ENCODE measurements around the gene HOXD4.

HOXD4 gene

DNA sequence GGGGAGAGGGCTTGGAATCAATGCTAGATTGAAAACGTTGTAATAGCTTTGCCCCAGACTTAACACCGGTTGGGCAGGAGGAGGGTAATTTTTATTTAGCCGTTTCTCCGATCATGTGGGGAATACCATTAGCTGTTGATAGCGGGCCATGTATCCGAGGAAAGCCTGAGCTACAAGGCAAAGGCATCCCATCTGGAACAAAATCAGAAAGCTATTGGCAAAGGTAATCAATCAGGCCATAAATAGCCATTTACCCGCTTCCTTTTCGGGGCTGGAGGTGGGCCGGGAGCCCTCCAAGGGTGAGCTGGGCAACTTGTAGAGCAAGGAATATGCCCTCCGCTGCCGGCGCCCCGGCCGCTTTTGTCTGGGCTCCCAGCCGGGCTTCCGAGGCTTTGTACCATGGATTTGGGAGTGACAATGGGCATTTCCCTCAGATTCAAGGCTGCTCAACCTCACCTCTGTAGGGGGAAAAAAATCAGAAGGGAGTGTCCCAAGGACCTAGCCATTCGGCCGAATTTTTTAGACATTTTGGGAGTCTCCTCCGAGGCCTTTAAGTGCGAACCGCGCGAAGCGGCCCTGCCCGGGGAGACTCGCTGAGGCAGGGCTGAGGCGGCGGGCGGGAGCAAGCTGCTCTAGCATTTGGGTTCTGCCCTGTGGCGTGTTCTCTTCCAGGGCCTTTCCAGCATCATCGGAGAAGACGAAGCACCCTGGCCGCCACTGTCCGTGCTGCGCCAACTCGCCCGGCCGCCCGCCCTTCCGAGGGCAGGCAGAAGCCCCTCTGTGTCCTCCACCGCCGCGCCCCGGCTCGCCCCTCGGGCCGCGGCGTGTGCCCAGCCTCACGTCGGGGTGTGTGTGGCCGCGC lies 29.9 kb upstream of the HOXD4 start:
- no peak overlapping the region for H3K4me3 ChIP-seq (ENCODE audit: low read depth, low read length)

GRCh38 chr2:176122052-176122682 lies 29.2 kb upstream of the HOXD4 start:
- H3K4me3 ChIP-seq (ENCODE audit: low read depth, low read length) = no peak overlapping the region
- TF ChIP-seq, protein P1, sequence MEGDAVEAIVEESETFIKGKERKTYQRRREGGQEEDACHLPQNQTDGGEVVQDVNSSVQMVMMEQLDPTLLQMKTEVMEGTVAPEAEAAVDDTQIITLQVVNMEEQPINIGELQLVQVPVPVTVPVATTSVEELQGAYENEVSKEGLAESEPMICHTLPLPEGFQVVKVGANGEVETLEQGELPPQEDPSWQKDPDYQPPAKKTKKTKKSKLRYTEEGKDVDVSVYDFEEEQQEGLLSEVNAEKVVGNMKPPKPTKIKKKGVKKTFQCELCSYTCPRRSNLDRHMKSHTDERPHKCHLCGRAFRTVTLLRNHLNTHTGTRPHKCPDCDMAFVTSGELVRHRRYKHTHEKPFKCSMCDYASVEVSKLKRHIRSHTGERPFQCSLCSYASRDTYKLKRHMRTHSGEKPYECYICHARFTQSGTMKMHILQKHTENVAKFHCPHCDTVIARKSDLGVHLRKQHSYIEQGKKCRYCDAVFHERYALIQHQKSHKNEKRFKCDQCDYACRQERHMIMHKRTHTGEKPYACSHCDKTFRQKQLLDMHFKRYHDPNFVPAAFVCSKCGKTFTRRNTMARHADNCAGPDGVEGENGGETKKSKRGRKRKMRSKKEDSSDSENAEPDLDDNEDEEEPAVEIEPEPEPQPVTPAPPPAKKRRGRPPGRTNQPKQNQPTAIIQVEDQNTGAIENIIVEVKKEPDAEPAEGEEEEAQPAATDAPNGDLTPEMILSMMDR (IDR thresholded peaks at IDR 0.05; ENCODE audit: borderline replicate concordance, insufficient read depth, low read depth, low read length) = no peak

More for the DNA sequence above, 29.9 kb upstream of the HOXD4 start:
- TF ChIP-seq, protein P1 (IDR thresholded peaks at IDR 0.05; ENCODE audit: borderline replicate concordance, insufficient read depth, low read depth, low read length) = no peak

GRCh38 chr2:176122683-176123410 lies 28.5 kb upstream of the HOXD4 start, which contains the start of gene HOXD9:
TSS of gene HOXD9 (plus strand) at chr2:176122719. CDS start at chr2:176122769, 50 bp downstream.
- H3K4me3 ChIP-seq (ENCODE audit: low read depth, low read length) = no peak within 1 kb of the TSS

DNA sequence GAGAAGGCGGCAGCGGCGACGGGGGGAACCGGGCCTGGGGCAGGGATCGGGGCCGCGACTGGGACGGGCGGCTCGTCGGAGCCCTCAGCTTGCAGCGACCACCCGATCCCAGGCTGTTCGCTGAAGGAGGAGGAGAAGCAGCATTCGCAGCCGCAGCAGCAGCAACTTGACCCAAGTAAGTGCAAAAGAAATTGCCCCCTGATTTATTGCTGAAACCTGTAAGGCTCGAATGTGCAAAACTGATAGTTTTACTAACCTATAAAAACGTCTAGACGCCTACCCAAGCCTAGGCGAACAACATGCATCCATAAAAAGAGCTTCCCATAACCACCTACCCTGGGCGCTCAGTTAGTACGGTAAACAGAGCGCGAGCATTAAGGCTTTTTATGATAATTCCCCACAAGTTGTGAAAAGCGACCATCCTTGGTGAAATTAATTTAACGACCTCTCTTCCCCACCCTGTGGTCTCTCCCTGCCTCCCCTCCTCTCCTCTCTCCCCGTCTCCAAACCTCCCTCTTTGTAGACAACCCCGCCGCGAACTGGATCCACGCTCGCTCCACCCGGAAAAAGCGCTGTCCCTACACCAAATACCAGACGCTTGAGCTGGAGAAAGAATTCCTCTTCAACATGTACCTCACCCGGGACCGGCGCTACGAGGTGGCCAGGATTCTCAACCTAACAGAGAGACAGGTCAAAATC lies 27.8 kb upstream of the HOXD4 start:
- H3K4me3 ChIP-seq (ENCODE audit: low read depth, low read length) = no peak overlapping the region
- TF ChIP-seq, protein P1 (IDR thresholded peaks at IDR 0.05; ENCODE audit: borderline replicate concordance, insufficient read depth, low read depth, low read length) = no peak

More at GRCh38 chr2:176122683-176123410, 28.5 kb upstream of the HOXD4 start, which contains the start of gene HOXD9:
- TF ChIP-seq, protein P1 (IDR thresholded peaks at IDR 0.05; ENCODE audit: borderline replicate concordance, insufficient read depth, low read depth, low read length) = no peak

- TF ChIP-seq, protein P1 (IDR thresholded peaks at IDR 0.05; ENCODE audit: borderline replicate concordance, insufficient read depth, low read depth, low read length) = no peak
- no peak overlapping the region for H3K4me3 ChIP-seq (ENCODE audit: low read depth, low read length)
These were observed 27.0 kb upstream of the HOXD4 start for GRCh38 chr2:176124110-176124946.

Data from GM12875 (cell line).